HFFc6 (cell line): ENCODE data around the gene STK10. TPM values are rescaled to one million over a fixed set of nuclear protein-coding genes. Genes with fewer than 3 reads are reported as not detected.

Experiments used
- DNase-seq: peaks from one replicate; pipeline ENCODE4 v3.0.0-alpha.2; 2018
- H3K27ac Mint-ChIP-seq: 2 replicates; pipeline ENCODE4 v1.8.0; 2020; ENCODE audit warnings: mild to moderate bottlenecking, mixed read lengths
- H3K27me3 Mint-ChIP-seq: 2 replicates; pipeline ENCODE4 v1.8.0; 2021; ENCODE audit warnings: mild to moderate bottlenecking, moderate library complexity, mixed read lengths; ENCODE audit not compliant: insufficient read depth
- H3K36me3 Mint-ChIP-seq: 2 replicates; pipeline ENCODE4 v1.8.0; 2021; ENCODE audit warnings: low read depth, mixed read lengths
- H3K4me1 Mint-ChIP-seq: 2 replicates; pipeline ENCODE4 v1.8.0; 2020; ENCODE audit warnings: low read depth, mixed read lengths
- H3K4me3 Mint-ChIP-seq: 2 replicates; pipeline ENCODE4 v1.8.0; 2020; ENCODE audit warnings: mild to moderate bottlenecking, moderate library complexity, mixed read lengths
- H3K9me3 Mint-ChIP-seq: 2 replicates; pipeline ENCODE4 v1.8.0; 2020; ENCODE audit warnings: mild to moderate bottlenecking, mixed read lengths
- CTCF ChIP-seq: fragments of 200-600 bp; sonication (generic); IDR thresholded peaks from 2 replicates; pipeline ENCODE4 v1.5.0; 2021; ENCODE audit warnings: antibody characterized with exemption, mild to moderate bottlenecking
- total RNA-seq, 6 experiments: library from RNA; stranded (reverse); fragmentation: NEBNext Ultra II Directional; extraction: Animal tissue kit (Norgen Biotek cat#: 25700); gene quantifications; 2 replicates in 1 of 6; 3 replicates in 5 of 6; pipeline ENCODE4 v1.2.3, GENCODE V29; 2021

The STK10 gene
- total RNA-seq, 6 experiments from 2014 or later: 39.8 to 51.6 (median 47.5) TPM

- Mint-ChIP-seq H3K36me3 (peaks cover 25% of the 10 kb centered on the region), H3K27me3 (peaks cover 2% of the 10 kb centered on the region; the same call in 1 of the 2 replicates), H3K9me3 (no peaks in the 10 kb centered on the region), H3K4me3 (no peak overlapping the region), H3K4me1 (peaks cover 46% of the 10 kb centered on the region), H3K27ac (no peak overlapping the region)
- no peak for DNase-seq
- TF ChIP-seq CTCF: no peak
Observed at GRCh38 chr5:172180936-172181335, 7.1 kb downstream of the STK10 start.

- peak; percentile 18 for DNase-seq
- Mint-ChIP-seq H3K27ac (peak overlapping the region; percentile 90), H3K4me1 (peaks cover 49% of the 10 kb centered on the region), H3K4me3 (peak overlapping the region; percentile 71), H3K9me3 (no peaks in the 10 kb centered on the region), H3K36me3 (peaks cover 18% of the 10 kb centered on the region), H3K27me3 (no peaks in the 10 kb centered on the region)
- no peak for TF ChIP-seq CTCF
Observed at GRCh38 chr5:172178991-172179989, 8.7 kb downstream of the STK10 start.

GRCh38 chr5:172178301-172178987 is 9.6 kb downstream of the STK10 start:
- no peak for DNase-seq
- no peaks in the 10 kb centered on the region for H3K27me3 Mint-ChIP-seq
- no peaks in the 10 kb centered on the region for H3K9me3 Mint-ChIP-seq
- H3K4me3 Mint-ChIP-seq: no peak overlapping the region
- H3K36me3 Mint-ChIP-seq: peaks cover 18% of the 10 kb centered on the region
- no peak for TF ChIP-seq CTCF
- H3K27ac Mint-ChIP-seq: peak overlapping the region; percentile 90
- peaks cover 57% of the 10 kb centered on the region for H3K4me1 Mint-ChIP-seq

- Mint-ChIP-seq H3K36me3 (peaks cover 14% of the 10 kb centered on the region), H3K4me3 (no peak overlapping the region), H3K27ac (no peak overlapping the region), H3K27me3 (no peaks in the 10 kb centered on the region; the same call in 1 of the 2 replicates), H3K4me1 (peaks cover 70% of the 10 kb centered on the region), H3K9me3 (no peaks in the 10 kb centered on the region)
- no peak for DNase-seq
- TF ChIP-seq CTCF: no peak
Observed at GRCh38 chr5:172177176-172177575, 10.8 kb downstream of the STK10 start.

- peaks cover 10% of the 10 kb centered on the region for H3K36me3 Mint-ChIP-seq
- no peak for DNase-seq
- peaks cover 66% of the 10 kb centered on the region for H3K4me1 Mint-ChIP-seq
- no peaks in the 10 kb centered on the region for H3K9me3 Mint-ChIP-seq
- no peak overlapping the region for H3K4me3 Mint-ChIP-seq
- H3K27ac Mint-ChIP-seq: peak overlapping the region; percentile 86
- no peaks in the 10 kb centered on the region; the same call in 1 of the 2 replicates for H3K27me3 Mint-ChIP-seq
- no peak for TF ChIP-seq CTCF
Observed at GRCh38 chr5:172175263-172175719, 12.7 kb downstream of the STK10 start.
